Posterior vena cava (tissue), 2 donors: ENCODE results near the gene OPRD1. TPM values are rescaled to one million over a fixed set of nuclear protein-coding genes. Genes with fewer than 3 reads are reported as not detected.

Experiments used
- DNase-seq: peaks from one replicate; pipeline ENCODE4 v3.0.0-alpha.2; 2020; ENCODE audit warnings: low spot score
- intact Hi-C, 2 donors: fragments of 100-400 bp; cut with DNase I; formaldehyde crosslinking; loops; one replicate each; pipeline versions ENCODE4 v1.14.1 to v1.14.2; 2022 to 2023
- total RNA-seq, 2 donors: library from RNA; stranded (reverse); fragmentation: NEBNext Ultra II Directional; extraction: Animal tissue kit (Norgen Biotek cat#: 25700); gene quantifications; one replicate each; pipeline ENCODE4 v1.2.1, GENCODE V29; 2021
- donor health status: DM: yes; HTN: yes; CAD: no.
- donor health status: DM: yes; HTN: yes; CAD: no.

OPRD1 gene
- total RNA-seq, 2 donors from 2014 or later = not detected

- intact Hi-C loops = no loop called here
- no peak for DNase-seq
Measured at GRCh38 chr1:28893403-28894102, 81.6 kb downstream of the OPRD1 start.

GRCh38 chr1:28894785-28895184 lies 82.8 kb downstream of the OPRD1 start:
- intact Hi-C loops = loop anchor here in 1 of 2 donors (1.0 kb wide), 1 partner anchor 22 kb away; no protein-coding TSS in a partner anchor
- no peak for DNase-seq

GRCh38 chr1:28895896-28896608 lies 84.1 kb downstream of the OPRD1 start:
- intact Hi-C loops = loop anchor here in 1 of 2 donors (1.0 kb wide), 1 partner anchor 24 kb away; no protein-coding TSS in a partner anchor
- DNase-seq = no peak

- no peak for DNase-seq
- intact Hi-C loops = no loop called here
Measured at GRCh38 chr1:28896609-28896986, 84.6 kb downstream of the OPRD1 start.

- no peak for DNase-seq
- intact Hi-C loops = no loop called here
Measured at GRCh38 chr1:28897789-28898188, 85.8 kb downstream of the OPRD1 start.

GRCh38 chr1:28898405-28898881 lies 86.5 kb downstream of the OPRD1 start:
- intact Hi-C loops = no loop called here
- peak; percentile 79 for DNase-seq

DNA sequence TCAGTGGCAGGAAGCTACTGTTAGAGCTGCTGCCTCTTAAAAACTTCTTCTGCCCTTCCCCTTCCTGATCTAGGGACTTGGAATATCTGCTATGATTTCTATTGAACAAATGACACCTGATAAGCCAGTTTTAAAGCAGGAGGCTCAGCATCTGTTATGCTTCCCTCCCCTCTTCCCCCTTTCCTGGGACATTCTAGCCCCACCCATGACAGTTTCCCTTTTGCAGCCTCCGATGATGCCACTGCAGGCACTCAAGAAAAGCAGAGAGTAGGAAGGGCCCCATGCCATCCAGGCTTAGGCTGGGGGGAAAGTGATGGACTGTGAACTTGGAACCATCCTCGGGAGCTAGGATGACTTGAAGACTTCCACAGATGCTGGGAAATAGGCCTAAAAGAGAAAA lies 87.3 kb downstream of the OPRD1 start:
- DNase-seq = peak; percentile 8
- intact Hi-C loops = no loop called here

DNA sequence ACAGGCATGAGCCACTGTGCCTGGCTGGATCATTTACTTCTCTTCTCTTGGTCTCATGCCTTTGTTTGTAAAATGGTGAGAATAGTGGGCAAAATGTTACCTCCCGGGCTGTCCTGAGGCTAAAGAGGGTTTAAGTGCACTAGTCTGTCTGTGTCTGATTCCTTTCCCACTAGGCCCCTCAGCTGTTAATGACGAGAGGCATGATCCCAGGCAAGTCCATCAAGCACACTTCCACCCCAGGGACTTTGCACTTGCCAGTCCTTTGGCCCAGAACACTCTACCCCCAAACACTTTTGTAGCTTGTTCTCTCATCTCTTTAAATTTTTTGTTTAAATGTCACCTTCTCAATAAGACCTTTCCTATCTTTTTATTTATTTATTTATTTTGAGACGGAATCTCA lies 88.6 kb downstream of the OPRD1 start:
- intact Hi-C loops = no loop called here
- no peak for DNase-seq

DNA sequence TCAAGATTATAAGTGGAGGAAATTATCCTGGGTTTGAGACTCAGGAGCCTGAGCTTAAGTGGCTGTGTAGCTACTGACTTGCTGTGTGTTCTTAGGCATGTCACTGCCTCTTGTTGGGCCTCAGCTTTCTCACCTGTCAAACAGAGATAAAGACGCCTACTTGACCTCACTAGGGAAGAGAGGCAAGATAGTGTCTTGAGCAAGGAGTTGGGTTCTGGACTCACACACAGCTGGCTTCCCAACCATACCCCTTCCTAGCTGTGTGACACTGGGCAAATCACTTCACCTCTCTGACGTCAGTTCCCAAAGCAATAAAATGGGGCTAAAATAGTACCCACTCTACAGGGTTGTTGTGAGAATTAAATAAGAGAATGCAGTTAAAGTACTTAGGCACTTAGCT lies 90.8 kb downstream of the OPRD1 start:
- peak; percentile 9 for DNase-seq
- intact Hi-C loops = no loop called here

- intact Hi-C loops = no loop called here
- peak; percentile 9 for DNase-seq
Measured at GRCh38 chr1:28905921-28906666, 94.1 kb downstream of the OPRD1 start.

DNA sequence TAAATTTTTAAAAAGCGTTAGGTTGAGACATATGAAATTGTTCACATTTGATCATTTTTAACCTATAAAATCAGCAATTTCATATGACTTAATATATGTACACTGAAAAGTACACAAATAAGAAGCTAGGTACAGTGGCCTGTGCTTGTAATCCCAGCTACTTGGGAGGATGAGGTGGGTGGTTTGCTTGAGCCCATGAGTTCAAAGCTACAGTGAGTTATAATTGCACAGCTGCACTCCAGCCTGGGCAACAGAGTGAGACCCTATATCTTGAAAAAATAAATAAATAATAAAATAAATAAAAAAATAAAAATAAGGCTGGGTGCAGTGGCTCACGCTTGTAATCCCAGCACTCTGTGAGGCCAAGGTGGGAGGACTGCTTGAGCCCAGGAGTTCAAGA lies 97.2 kb downstream of the OPRD1 start:
- intact Hi-C loops = no loop called here

DNA sequence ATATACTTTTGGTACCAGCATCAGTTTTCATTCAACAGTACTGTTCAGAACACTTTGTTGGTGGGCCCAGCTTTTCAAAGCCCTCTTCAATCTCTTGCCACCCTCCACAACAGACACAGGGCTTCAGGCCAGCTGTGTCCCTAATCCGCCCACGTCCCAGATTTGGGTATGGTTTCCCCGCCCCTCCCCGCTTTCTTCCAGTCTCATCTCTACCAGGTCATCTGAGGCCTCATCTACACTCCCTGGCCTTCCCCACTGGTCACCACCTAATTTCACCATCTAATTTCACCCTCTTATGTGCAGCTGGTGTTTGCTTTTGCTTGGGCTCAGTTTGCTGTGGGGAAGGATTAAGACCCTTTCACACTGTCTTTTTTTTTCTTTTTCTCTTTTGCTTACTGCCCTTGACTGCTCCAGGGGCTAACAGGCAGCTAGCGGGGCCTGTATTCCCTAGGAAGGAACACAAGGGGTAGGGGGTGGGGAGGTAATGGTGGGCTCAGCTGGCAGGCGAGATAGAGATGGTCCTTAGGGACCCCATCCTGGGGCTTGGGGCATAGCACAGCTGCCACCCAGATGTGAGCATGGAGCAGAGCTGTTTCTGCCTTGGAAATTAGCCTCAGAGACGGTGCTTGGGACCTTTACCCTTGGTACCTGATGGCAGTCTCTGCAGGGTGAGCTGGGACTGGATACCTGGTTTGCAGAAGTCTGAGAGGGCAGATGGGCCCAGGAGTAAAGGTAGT lies 98.6 kb downstream of the OPRD1 start:
- no peak for DNase-seq
- intact Hi-C loops = no loop called here

More for the DNA sequence above, 97.2 kb downstream of the OPRD1 start:
- no peak for DNase-seq

DNA sequence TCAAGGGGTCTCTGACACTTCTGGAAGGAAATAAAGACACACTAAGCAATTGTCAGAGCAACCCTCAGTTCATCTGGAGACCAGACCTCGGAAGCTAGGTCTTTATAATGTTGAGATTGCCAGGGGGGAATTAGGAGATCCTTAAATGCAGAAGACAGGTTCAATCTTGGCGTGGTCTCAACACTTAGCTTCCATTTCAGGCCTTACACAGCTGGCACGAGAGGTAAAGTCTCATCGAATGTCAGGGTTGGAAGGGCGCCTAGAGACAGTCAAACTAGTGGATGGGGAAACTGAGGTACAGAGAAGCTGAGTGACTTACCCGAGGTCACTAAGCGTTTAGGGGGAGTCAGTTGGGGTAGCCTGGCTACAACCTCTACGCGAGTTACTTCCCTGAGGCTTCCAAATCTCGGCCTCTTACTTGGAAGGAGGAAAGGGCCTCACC lies 101.8 kb downstream of the OPRD1 start:
- DNase-seq = no peak
- intact Hi-C loops = no loop called here

DNA sequence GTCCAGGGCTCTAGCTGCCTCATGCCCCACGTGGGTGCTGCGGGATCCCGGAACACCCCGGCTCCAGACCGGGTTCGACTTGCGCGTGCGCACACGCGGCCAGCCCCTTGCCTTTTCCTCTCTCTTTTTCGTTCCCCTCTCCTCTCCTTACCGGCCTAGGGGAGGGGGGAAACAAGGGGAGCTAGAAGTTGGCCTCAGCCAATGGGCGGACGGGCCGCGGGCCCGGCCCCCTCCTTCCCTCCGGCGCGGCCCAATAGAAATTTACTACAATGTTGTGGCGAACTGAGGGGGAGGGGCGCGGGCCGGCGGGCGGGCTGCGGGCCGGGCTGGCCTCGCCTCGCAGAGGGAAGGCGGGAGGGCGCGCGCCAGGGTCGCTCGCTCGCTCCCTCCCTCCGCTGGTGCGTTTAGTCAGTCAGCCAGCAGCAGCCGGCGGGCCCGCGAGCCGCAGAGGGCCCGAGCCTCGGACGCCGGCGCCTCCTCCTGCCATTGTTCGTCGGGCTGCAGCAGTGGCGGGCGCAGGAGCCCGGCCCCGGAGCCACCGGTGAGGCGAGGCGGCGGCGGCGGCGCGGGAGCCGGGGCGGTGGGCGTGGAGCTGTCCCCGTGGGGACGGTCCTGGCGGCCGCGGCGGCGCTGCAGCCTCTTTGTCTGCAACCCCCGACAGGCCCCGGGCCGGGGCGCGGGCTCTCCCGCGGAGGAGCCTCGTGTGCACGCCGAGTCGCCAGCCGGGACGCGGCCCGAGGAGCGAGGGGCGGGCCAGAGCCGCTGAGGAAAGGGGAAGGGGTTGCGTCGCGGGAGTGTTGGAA lies 102.5 kb downstream of the OPRD1 start, which contains the start of gene EPB41:
Gene EPB41 (plus strand): TSS at position 342 of the 803 bp plus-strand sequence. CDS start 72,869 bp downstream, outside the sequence.
- intact Hi-C loops = no loop called here
- DNase-seq = peak; percentile 95

- DNase-seq = no peak
- intact Hi-C loops = no loop called here
Measured at GRCh38 chr1:28915031-28915895, 103.3 kb downstream of the OPRD1 start.

GRCh38 chr1:28917757-28918118 lies 105.8 kb downstream of the OPRD1 start:
- intact Hi-C loops = no loop called here
- DNase-seq = no peak
